Endodermal cell (in vitro differentiated cells): Measurements from ENCODE around the gene SNAI1. TPM values are rescaled to one million over a fixed set of nuclear protein-coding genes. Genes with fewer than 3 reads are reported as not detected.
"Not testable (repeated sequence)": the region's sequence is repeated elsewhere in the genome, so short reads cannot be mapped to it uniquely, and the experiment has no call there.

Source experiments
- DNase-seq: peaks from one replicate; pipeline ENCODE4 v3.0.0-alpha.2; 2017
- H3K27ac ChIP-seq: 2 replicates; pipeline ENCODE4 v1.5.1; 2013; ENCODE audit warnings: mild to moderate bottlenecking, low read depth, low read length, moderate library complexity
- H3K27me3 ChIP-seq: 2 replicates; pipeline ENCODE4 v1.6.1; 2013; ENCODE audit warnings: mild to moderate bottlenecking, low read length, moderate library complexity; ENCODE audit not compliant: insufficient read depth, control insufficient read depth, poor library complexity, severe bottlenecking
- H3K36me3 ChIP-seq: 2 replicates; pipeline ENCODE4 v1.7.0; 2013; ENCODE audit warnings: mild to moderate bottlenecking, low read length, moderate library complexity; ENCODE audit not compliant: control insufficient read depth, insufficient read depth
- H3K4me1 ChIP-seq: one replicate; pipeline ENCODE4 v1.7.0; 2013; ENCODE audit warnings: low read length; ENCODE audit not compliant: control insufficient read depth, insufficient read depth
- H3K4me3 ChIP-seq: 2 replicates; pipeline ENCODE4 v1.5.1; 2013; ENCODE audit warnings: mild to moderate bottlenecking, low read length, moderate library complexity
- H3K9ac ChIP-seq: 2 replicates; pipeline ENCODE4 v1.6.1; 2013; ENCODE audit warnings: mild to moderate bottlenecking, low read length, moderate library complexity; ENCODE audit not compliant: poor library complexity, severe bottlenecking; ENCODE audit errors: extremely low read depth
- H3K9me3 ChIP-seq: 2 replicates; pipeline ENCODE4 v1.6.1; 2013; ENCODE audit warnings: mild to moderate bottlenecking, low read length, moderate library complexity; ENCODE audit not compliant: control insufficient read depth
- H3K27ac Mint-ChIP-seq: 2 replicates; pipeline ENCODE4 v1.8.0; 2020; ENCODE audit warnings: mixed read lengths
- H3K27me3 Mint-ChIP-seq: 2 replicates; pipeline ENCODE4 v1.8.0; 2021; ENCODE audit warnings: mild to moderate bottlenecking, mixed read lengths; ENCODE audit not compliant: insufficient read depth
- H3K36me3 Mint-ChIP-seq: 2 replicates; pipeline ENCODE4 v1.8.0; 2020; ENCODE audit warnings: low read depth, mixed read lengths
- H3K4me1 Mint-ChIP-seq: 2 replicates; pipeline ENCODE4 v1.8.0; 2020; ENCODE audit warnings: mixed read lengths
- H3K4me3 Mint-ChIP-seq: 2 replicates; pipeline ENCODE4 v1.8.0; 2020; ENCODE audit warnings: mild to moderate bottlenecking, moderate library complexity, mixed read lengths
- H3K9me3 Mint-ChIP-seq: 2 replicates; pipeline ENCODE4 v1.8.0; 2020; ENCODE audit warnings: mild to moderate bottlenecking, mixed read lengths
- CTCF ChIP-seq: fragments of 200-600 bp; sonication (generic); conservative IDR thresholded peaks from 2 replicates; pipeline ENCODE4 v1.5.0; 2021; ENCODE audit warnings: antibody characterized with exemption, mild to moderate bottlenecking
- WGBS, 2 experiments: methylation state at CpG; one replicate each; pipeline versions ENCODE4 v1.1.5 to v1.1.7; 2013; ENCODE audit warnings: missing lambda C conversion rate in 2 of 2, mixed read lengths in 1 of 2; ENCODE audit not compliant: insufficient coverage in 1 of 2, insufficient read length in 1 of 2; 5-methylcytosine and 5-hydroxymethylcytosine counted together
- total RNA-seq, 2 donors: library from RNA; stranded (reverse); fragmentation: NEBNext Ultra II Directional in 1 of 2; extraction: Animal tissue kit (Norgen Biotek cat#: 25700) in 1 of 2; gene quantifications; 2 replicates in 1 of 2; 3 replicates in 1 of 2; pipeline ENCODE4 v1.2.1, GENCODE V29; 2021

Gene SNAI1
- total RNA-seq, 2 donors from 2014 or later: 10.6 to 13.1 TPM

- Mint-ChIP-seq H3K4me1 (no peaks in the 10 kb centered on the region), H3K36me3 (peaks cover 68% of the 10 kb centered on the region), H3K4me3 (no peak overlapping the region), H3K27me3 (no peaks in the 10 kb centered on the region), H3K9me3 (peaks cover 4% of the 10 kb centered on the region), H3K27ac (no peak overlapping the region)
- Histone ChIP-seq H3K9ac (no peak overlapping the region), H3K4me3 (no peak overlapping the region), H3K4me1 (no peaks in the 10 kb centered on the region), H3K9me3 (peaks cover 5% of the 10 kb centered on the region), H3K27me3 (no peaks in the 10 kb centered on the region), H3K27ac (no peak overlapping the region), H3K36me3 (peaks cover 68% of the 10 kb centered on the region)
- DNase-seq: no peak
- WGBS, 2 experiments: 99 to 100% methylated on average over 1 to 3 of the region's 3 CpGs
- no peak for TF ChIP-seq CTCF
Measured at GRCh38 chr20:49955167-49955566, 27.6 kb upstream of the SNAI1 start.

- not testable (repeated sequence) for H3K4me1 Mint-ChIP-seq, H3K27me3 ChIP-seq, H3K9ac ChIP-seq, H3K9me3 Mint-ChIP-seq, H3K4me3 Mint-ChIP-seq, H3K27me3 Mint-ChIP-seq, DNase-seq, H3K4me3 ChIP-seq, H3K4me1 ChIP-seq, H3K27ac Mint-ChIP-seq, H3K27ac ChIP-seq
- H3K36me3 Mint-ChIP-seq: peaks cover 62% of the 10 kb centered on the region
- whole genome bisulfite sequencing, 2 experiments: 93 to 95% methylated on average over 10 to 12 of the region's 12 CpGs
- Histone ChIP-seq H3K9me3 (peaks cover 12% of the 10 kb centered on the region), H3K36me3 (peaks cover 60% of the 10 kb centered on the region)
Measured at GRCh38 chr20:49955830-49956396, 26.9 kb upstream of the SNAI1 start.

DNA sequence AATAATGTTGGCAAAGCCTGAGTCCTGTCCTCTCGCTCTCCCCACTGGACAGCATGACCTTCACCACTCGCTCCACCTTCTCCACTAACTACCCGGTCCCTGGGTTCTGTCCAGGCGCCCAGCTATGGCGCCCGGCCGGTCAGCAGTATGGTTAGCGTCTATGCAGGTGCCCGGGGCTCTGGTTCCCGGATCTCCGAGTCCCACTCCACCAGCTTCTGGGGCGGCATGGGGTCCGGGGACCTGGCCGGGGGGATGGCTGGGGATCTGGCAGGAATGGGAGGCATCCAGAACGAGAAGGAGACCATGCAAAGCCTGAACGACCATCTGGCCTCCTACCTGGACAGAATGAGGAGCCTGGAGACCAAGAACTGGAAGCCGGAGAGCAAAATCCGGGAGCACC lies 26.1 kb upstream of the SNAI1 start:
- Histone ChIP-seq H3K36me3 (peaks cover 52% of the 10 kb centered on the region), H3K9me3 (peaks cover 16% of the 10 kb centered on the region), H3K9ac (no peak overlapping the region), H3K4me1 (no peaks in the 10 kb centered on the region), H3K27me3 (no peaks in the 10 kb centered on the region), H3K4me3 (no peak overlapping the region), H3K27ac (no peak overlapping the region)
- TF ChIP-seq CTCF: no peak
- DNase-seq: no peak
- no peaks in the 10 kb centered on the region for H3K27me3 Mint-ChIP-seq
- peaks cover 6% of the 10 kb centered on the region for H3K9me3 Mint-ChIP-seq
- no peak overlapping the region for H3K4me3 Mint-ChIP-seq
- WGBS, 2 experiments: 94 to 97% methylated on average over 17 to 18 of the region's 18 CpGs
- H3K36me3 Mint-ChIP-seq: peaks cover 60% of the 10 kb centered on the region
- H3K27ac Mint-ChIP-seq: no peak overlapping the region
- H3K4me1 Mint-ChIP-seq: no peaks in the 10 kb centered on the region
